NOMO-1 (cell line): Measurements from ENCODE around the gene BCL6B.

Experiments
- DNase-seq, 2 experiments: peaks; one replicate each; lab custom pipeline; 2025; ENCODE audit not compliant: unreplicated experiment in 2 of 2; lab: John Stamatoyannopoulos, UW

Gene BCL6B

GRCh38 chr17:7026471-7027115, 3.7 kb downstream of the BCL6B start:
- DNase-seq, result no peak

DNA sequence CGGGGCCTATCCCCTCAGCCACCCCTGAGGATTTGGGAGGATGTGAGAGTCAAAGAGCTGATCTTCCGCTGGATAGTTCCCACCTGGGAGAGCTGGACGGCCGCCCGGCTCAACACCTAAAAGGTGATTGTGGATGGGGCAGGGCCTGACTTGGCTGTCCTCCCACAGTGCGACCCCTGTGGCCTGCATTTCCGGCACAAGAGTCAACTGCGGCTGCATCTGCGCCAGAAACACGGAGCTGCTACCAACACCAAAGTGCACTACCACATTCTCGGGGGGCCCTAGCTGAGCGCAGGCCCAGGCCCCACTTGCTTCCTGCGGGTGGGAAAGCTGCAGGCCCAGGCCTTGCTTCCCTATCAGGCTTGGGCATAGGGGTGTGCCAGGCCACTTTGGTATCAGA, 4.5 kb downstream of the BCL6B start:
- DNase-seq, result no peak

- DNase-seq, result no peak
Observed at GRCh38 chr17:7029096-7029495, 6.2 kb downstream of the BCL6B start.

GRCh38 chr17:7029659-7030058, 6.8 kb downstream of the BCL6B start:
- DNase-seq, result no peak

DNA sequence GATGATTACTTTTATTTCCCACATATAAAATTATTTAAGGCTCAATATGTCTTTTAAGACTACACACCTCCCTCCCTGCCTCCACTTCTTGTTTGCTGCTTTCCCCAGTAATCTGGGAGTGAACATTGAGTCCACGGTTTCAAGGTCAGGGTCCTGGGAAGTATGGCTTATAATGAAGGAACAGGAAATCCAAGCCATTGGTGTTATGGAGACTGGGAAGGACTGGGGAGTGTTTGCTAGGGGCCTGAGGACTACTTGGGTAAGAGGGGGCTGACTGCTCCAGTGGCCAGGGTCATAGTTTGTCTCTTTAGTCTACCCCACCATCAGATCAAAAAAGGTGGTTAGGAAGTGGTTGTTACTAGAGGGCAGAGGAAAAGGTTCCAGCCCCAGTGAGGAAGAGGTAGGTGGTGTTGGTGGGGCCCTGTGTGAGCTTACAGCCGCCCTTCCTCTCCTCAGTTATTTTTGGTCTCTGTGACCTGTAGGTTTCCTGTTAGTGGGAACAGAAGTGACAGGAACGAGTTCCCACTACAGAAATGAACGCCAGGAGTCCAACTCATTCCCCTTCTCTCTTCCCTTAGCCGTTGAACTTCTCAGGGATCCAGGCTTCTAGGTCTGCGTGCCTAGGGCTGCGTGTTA, 12.2 kb downstream of the BCL6B start:
- peak; percentile 38 to 42 for DNase-seq

GRCh38 chr17:7035591-7036368, 12.9 kb downstream of the BCL6B start, which contains the start of gene SLC16A13:
Gene SLC16A13, plus strand, starts transcription at chr17:7036015. Its CDS starts 368 bp downstream, at chr17:7036383.
- DNase-seq, result peak; percentile 96 to 97

GRCh38 chr17:7038025-7038862, 15.4 kb downstream of the BCL6B start:
- DNase-seq, result no peak

- DNase-seq, result no peak
Observed at GRCh38 chr17:7039832-7040231, 17.0 kb downstream of the BCL6B start.

DNA sequence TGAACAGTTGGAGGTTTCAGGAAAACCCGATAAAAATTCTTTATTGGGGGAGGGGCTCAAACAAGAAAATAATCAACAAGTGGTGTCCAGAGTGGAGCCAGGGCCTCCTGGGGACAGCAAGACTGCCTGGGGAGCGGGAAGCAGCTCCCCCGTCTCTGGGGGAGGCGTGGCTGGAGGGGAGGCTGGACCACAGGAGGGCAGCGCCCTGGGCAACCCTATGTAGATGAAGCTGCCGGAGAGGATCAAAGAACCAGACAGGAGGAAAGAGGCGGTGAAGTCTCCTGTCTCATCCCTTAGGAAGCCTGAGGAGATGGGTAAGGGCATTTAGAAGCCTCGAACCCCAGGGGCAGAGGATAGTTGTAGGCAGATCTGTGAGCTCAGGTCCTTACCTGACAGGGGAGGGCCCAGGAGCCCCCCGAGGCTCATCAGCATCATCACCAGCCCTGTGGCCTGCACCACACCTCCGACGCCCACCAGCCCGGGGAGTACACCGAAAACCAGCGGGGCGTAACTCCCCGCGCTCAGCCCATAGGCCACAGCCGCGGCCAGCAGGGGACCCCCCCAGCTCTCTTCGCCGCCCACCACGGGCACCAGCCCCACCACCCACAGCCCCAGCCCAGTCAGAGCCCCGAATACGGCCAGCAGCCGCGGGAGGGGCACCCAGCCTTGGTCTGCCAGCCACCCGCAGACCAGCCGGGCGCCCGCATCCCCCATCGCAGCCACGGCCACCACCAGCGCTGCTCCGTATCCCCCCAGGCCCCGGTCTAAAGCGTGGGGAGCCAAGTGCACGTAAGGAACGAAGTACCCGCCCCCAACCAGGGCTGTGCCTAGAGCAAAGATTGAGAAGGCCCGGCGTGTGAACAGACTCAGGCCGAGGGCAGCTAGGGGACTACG, 19.0 kb downstream of the BCL6B start:
- DNase-seq, result no peak

DNA sequence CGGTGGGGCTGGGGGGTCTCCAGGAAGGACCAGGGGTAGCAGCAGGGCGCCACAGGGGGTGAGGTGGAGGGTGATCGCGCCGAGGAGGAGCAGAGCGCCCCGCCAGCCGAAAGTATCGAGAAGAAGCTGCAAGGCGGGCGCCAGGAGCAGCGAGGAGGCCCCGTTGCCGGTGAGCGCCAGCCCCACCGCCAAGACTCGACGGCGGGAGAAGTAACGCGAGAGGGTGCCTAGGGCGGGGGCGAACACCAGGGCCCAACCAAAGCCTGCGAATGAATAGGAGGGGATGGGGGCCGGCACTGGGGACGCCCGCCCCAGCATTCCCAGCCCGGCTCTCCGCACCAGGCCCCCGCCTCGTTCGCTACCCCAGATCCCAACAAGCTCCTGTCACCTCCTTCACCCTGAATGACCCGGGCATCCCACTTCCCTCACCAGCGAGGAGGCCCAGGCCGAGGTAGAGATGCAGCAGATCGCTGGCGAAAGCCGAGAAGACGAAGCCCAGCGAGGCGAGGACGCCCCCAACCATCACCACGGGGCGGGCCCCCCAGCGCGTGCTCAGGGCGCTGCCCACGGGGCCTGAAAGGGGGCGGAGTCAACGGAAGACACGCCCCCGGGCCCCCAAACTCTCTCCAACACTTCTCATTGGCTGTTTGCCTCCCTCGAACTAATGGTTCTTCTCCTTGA, 19.8 kb downstream of the BCL6B start:
- no peak for DNase-seq

DNA sequence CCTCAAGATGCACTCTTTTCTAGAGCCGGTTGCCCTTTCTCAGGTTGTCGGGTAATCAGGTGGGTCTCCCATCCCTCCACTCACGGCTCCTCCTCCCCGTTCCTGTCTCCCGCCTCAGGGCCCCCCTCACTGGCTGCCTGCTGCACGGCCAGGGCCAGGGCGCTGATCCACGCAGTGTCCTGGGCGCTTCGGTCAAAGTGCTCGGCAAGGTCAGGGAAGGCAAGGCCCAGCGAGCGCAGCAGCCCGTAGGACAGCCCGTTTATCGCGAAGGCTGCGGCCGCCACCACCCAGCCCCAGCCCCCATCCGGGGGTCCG, 20.3 kb downstream of the BCL6B start:
- DNase-seq, result no peak

DNA sequence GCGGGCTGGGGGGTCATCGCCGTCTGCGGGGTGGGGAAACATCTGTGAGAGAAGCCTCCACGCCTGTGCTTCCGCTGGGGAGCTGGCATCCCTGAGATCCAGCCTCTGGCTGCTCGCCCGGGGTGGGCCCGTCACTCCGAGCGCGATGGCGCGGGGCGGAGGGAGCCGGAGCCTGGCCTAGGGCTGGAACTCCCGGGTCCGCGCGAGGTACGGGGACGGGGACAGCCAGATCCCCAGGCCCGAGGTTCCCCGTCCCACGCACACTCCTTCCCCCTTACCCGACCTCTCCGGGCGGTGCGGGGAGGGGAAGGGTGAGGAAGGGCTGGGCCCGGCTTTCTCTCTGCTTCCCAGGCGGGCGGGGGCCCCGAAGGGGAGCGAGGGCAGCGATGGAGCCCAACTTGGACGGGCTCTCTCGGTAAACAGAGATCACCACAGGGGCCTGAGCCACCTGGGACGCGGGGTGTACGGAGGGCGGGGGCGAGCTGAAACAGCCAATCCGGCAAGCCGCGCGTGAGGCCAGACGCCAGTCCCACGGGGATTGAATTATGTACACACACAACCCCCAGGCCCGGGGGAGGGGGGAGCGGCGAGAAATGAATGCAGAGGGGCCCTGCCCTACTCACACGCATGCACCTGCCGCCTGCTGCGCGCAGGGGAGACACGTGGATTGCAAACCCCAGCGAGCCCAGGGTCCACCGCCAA, 20.8 kb downstream of the BCL6B start, which contains the start of gene SLC16A11:
TSS of gene SLC16A11 (minus strand) at position 596 of the 702 bp plus-strand sequence. CDS start at position 17, 579 bp downstream.
- DNase-seq, result no peak

- peak; percentile 13 to 74 for DNase-seq
Observed at GRCh38 chr17:7045492-7046126, 22.8 kb downstream of the BCL6B start.

DNA sequence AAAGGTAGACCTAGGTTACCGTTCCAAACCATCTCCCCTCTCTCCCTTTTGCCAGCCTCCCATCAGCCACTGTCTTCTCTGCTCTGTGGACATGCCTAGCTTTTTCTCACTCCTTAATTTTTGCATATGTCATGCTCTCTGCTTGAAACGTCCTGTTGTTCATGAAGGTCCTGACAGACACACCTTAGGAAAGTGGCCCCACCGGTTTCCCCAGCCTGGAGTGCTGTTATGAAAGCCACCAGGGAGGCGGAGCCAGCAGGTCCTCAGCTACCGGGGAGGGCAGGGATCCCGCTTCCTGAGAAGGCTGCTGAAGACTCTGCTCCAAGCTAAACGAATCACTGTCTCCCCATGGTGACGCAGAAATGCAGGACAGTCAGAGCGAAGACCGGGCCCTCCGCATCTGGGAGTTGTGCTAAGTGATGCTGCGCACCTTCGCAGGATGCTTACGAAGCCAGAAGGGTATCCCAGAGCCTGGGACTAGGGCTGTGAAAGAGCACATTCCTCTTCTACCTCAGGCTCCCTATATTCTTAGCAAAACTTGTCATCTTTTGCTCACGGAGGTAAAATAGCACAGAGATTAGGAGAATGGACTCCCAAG, 23.4 kb downstream of the BCL6B start:
- DNase-seq, result no peak

GRCh38 chr17:7046725-7047397, 24.0 kb downstream of the BCL6B start:
- DNase-seq, result peak; percentile 24 to 62

DNA sequence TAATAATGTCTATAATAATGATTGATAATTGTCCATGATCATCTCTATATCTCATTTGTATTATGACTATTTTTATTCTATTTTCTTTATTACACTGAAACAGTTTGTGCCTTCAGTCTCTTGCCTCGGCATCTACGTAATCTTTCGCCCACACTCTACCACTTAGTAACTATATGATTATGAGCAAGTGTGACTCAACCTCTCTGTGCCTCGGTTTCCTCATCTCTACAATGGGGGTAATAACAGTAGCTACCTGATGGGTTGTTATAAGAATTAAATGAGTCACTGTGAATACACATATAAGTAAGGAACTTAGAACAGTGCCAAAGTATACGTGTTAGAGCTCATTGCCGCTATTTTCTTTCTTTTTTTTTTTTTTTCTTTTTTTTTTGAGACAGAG, 24.7 kb downstream of the BCL6B start:
- no peak for DNase-seq

GRCh38 chr17:7048968-7049367, 26.1 kb downstream of the BCL6B start:
- DNase-seq, result no peak
